IMR-90 (cell line): ENCODE data around the gene EMILIN2.

Experiments
- CEBPB ChIP-seq: IDR thresholded peaks from 2 replicates; pipeline ENCODE4 v1.6.1; 2012; ENCODE audit warnings: low read depth, low read length, improper control_type of control experiment
- CHD1 ChIP-seq: IDR thresholded peaks from 2 replicates; pipeline ENCODE4 v1.6.1; 2012; ENCODE audit warnings: low read depth, low read length, improper control_type of control experiment
- MAZ ChIP-seq: IDR thresholded peaks from 2 replicates; pipeline ENCODE4 v1.6.1; 2012; ENCODE audit warnings: low read depth, mild to moderate bottlenecking, low read length, improper control_type of control experiment, moderate library complexity, borderline replicate concordance
- MXI1 ChIP-seq: IDR thresholded peaks from 2 replicates; pipeline ENCODE4 v1.6.1; 2012; ENCODE audit warnings: low read depth, mild to moderate bottlenecking, low read length, moderate library complexity, borderline replicate concordance
- POLR2A ChIP-seq: IDR thresholded peaks from 2 replicates; pipeline ENCODE4 v1.6.1; 2012; ENCODE audit warnings: mild to moderate bottlenecking, low read depth, low read length
- RAD21 ChIP-seq: IDR thresholded peaks from 2 replicates; pipeline ENCODE4 v1.6.1; 2012; ENCODE audit warnings: low read length, improper control_type of control experiment
- RCOR1 ChIP-seq: IDR thresholded peaks from 2 replicates; pipeline ENCODE4 v1.6.1; 2012; ENCODE audit warnings: mild to moderate bottlenecking, low read length, improper control_type of control experiment; ENCODE audit not compliant: insufficient replicate concordance
- RFX5 ChIP-seq: IDR thresholded peaks from 2 replicates; pipeline ENCODE4 v1.8.0; 2012; ENCODE audit warnings: low read depth, mild to moderate bottlenecking, low read length, moderate library complexity
- SMC3 ChIP-seq: fragments of 150-350 bp; IDR thresholded peaks from 2 replicates; pipeline ENCODE4 v1.6.1; 2016; ENCODE audit warnings: low read depth, mild to moderate bottlenecking, antibody characterized with exemption, low read length, moderate library complexity
- TF ChIP-seq, protein P1 (sequence below): conservative IDR thresholded peaks from 2 replicates; pipeline ENCODE4 v1.5.1; 2012; ENCODE audit warnings: mild to moderate bottlenecking, low read depth, low read length, improper control_type of control experiment

DNA sequence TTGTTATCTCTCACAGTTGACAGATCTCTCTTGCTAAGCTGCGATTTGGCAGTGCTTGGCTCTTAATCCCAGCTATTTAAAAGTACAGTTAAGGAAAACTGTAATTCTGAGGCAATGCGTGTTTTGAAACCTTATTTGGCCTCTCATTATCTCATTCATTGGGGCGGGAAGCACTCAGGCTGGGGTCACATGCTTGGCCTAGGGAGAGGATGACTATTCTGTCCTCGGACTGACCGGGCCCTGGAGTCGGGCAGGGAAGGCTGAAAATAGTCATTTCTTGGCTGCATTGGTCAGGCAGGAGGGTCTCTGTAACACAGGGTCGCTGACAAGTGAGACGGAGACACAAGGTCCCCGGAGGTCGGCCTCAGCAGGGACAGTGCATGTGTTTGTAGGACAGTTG is 20.2 kb upstream of the EMILIN2 start:
- TF ChIP-seq POLR2A (no peak), MXI1 (no peak), CEBPB (no peak), MAZ (no peak), SMC3 (no peak), RFX5 (no peak), CHD1 (no peak), RCOR1 (no peak), RAD21 (no peak)
- TF ChIP-seq, protein P1, sequence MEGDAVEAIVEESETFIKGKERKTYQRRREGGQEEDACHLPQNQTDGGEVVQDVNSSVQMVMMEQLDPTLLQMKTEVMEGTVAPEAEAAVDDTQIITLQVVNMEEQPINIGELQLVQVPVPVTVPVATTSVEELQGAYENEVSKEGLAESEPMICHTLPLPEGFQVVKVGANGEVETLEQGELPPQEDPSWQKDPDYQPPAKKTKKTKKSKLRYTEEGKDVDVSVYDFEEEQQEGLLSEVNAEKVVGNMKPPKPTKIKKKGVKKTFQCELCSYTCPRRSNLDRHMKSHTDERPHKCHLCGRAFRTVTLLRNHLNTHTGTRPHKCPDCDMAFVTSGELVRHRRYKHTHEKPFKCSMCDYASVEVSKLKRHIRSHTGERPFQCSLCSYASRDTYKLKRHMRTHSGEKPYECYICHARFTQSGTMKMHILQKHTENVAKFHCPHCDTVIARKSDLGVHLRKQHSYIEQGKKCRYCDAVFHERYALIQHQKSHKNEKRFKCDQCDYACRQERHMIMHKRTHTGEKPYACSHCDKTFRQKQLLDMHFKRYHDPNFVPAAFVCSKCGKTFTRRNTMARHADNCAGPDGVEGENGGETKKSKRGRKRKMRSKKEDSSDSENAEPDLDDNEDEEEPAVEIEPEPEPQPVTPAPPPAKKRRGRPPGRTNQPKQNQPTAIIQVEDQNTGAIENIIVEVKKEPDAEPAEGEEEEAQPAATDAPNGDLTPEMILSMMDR = no peak
